Lower lobe of right lung (tissue), 2 donors: ENCODE results near the gene ZNF521. TPM values are rescaled to one million over a fixed set of nuclear protein-coding genes. Genes with fewer than 3 reads are reported as not detected.

Source experiments
- ATAC-seq, 2 donors: fragments of 200-7000 bp; cut with Tn5 transposase; one replicate each; pipeline ENCODE4 v1.9.1; 2020 to 2022; ENCODE audit warnings: mild to moderate bottlenecking in 2 of 2, moderate library complexity in 2 of 2
- DNase-seq: peaks from one replicate; pipeline ENCODE4 v3.0.0-alpha.2; 2020
- H3K27ac ChIP-seq: fragments of 200-600 bp; one replicate; pipeline ENCODE4 v1.8.0; 2022
- H3K27me3 ChIP-seq: fragments of 200-600 bp; one replicate; pipeline ENCODE4 v1.8.0; 2022; ENCODE audit warnings: low read depth
- H3K36me3 ChIP-seq: fragments of 200-600 bp; one replicate; pipeline ENCODE4 v1.8.0; 2022; ENCODE audit warnings: mild to moderate bottlenecking
- H3K4me1 ChIP-seq: fragments of 200-600 bp; one replicate; pipeline ENCODE4 v1.8.0; 2022
- H3K4me3 ChIP-seq: fragments of 200-600 bp; one replicate; pipeline ENCODE4 v1.8.0; 2022; ENCODE audit warnings: mild to moderate bottlenecking
- H3K9me3 ChIP-seq: fragments of 200-600 bp; one replicate; pipeline ENCODE4 v1.8.0; 2022
- CTCF ChIP-seq: fragments of 200-600 bp; IDR thresholded peaks from one replicate; pipeline ENCODE4 v1.8.0; 2022; ENCODE audit warnings: antibody characterized with exemption, mild to moderate bottlenecking
- intact Hi-C: fragments of 100-400 bp; cut with DNase I; formaldehyde crosslinking; loops from one replicate; pipeline ENCODE4 v1.11.0; 2022
- total RNA-seq: library from RNA; stranded (reverse); fragmentation: NEBNext Ultra II Directional; extraction: Animal tissue kit (Norgen Biotek cat#: 25700); gene quantifications from one replicate; pipeline ENCODE4 v1.2.1, GENCODE V29; 2021
- donor health status: DM: no; HTN: yes; CAD: no; lungs with severe emphysema.

Gene ZNF521
- total RNA-seq, 1 donor from 2014 or later = 12.7 TPM

- Histone ChIP-seq H3K9me3 (no peaks in the 10 kb centered on the region), H3K36me3 (no peaks in the 10 kb centered on the region), H3K27me3 (no peaks in the 10 kb centered on the region), H3K4me3 (no peak overlapping the region), H3K27ac (peak overlapping the region; percentile 5), H3K4me1 (peaks cover 27% of the 10 kb centered on the region)
- DNase-seq (no peak), ATAC-seq (no peak)
- TF ChIP-seq CTCF = no peak
- intact Hi-C loops = no loop called here
These were observed 68.9 kb downstream of the ZNF521 start for GRCh38 chr18:25282896-25283703.

- no peak overlapping the region for H3K27ac ChIP-seq
- H3K36me3 ChIP-seq = no peaks in the 10 kb centered on the region
- H3K9me3 ChIP-seq = no peaks in the 10 kb centered on the region
- no peak for TF ChIP-seq CTCF
- DNase-seq = peak; percentile 50
- H3K27me3 ChIP-seq = no peaks in the 10 kb centered on the region
- ATAC-seq = peak; percentile 30 to 43
- H3K4me3 ChIP-seq = no peak overlapping the region
- peaks cover 26% of the 10 kb centered on the region for H3K4me1 ChIP-seq
- intact Hi-C loops = no loop called here
These were observed 69.7 kb downstream of the ZNF521 start for GRCh38 chr18:25282282-25282681.

- no peaks in the 10 kb centered on the region for H3K36me3 ChIP-seq
- H3K4me1 ChIP-seq = peaks cover 26% of the 10 kb centered on the region
- H3K9me3 ChIP-seq = no peaks in the 10 kb centered on the region
- DNase-seq (no peak), ATAC-seq (no peak)
- no peaks in the 10 kb centered on the region for H3K27me3 ChIP-seq
- no peak overlapping the region for H3K27ac ChIP-seq
- H3K4me3 ChIP-seq = no peak overlapping the region
- no peak for TF ChIP-seq CTCF
- intact Hi-C loops = no loop called here
These were observed 70.4 kb downstream of the ZNF521 start for GRCh38 chr18:25281556-25281955.

GRCh38 chr18:25279961-25280360 is 72.0 kb downstream of the ZNF521 start:
- intact Hi-C loops = no loop called here
- H3K36me3 ChIP-seq = no peaks in the 10 kb centered on the region
- ATAC-seq (no peak), DNase-seq (no peak)
- peaks cover 22% of the 10 kb centered on the region for H3K4me1 ChIP-seq
- no peak overlapping the region for H3K4me3 ChIP-seq
- H3K9me3 ChIP-seq = no peaks in the 10 kb centered on the region
- TF ChIP-seq CTCF = no peak
- no peaks in the 10 kb centered on the region for H3K27me3 ChIP-seq
- no peak overlapping the region for H3K27ac ChIP-seq

- intact Hi-C loops = no loop called here
- Histone ChIP-seq H3K27ac (no peak overlapping the region), H3K27me3 (no peaks in the 10 kb centered on the region), H3K9me3 (no peaks in the 10 kb centered on the region), H3K4me3 (no peak overlapping the region), H3K36me3 (no peaks in the 10 kb centered on the region), H3K4me1 (peaks cover 18% of the 10 kb centered on the region)
- no peak for DNase-seq
- ATAC-seq = no peak
- no peak for TF ChIP-seq CTCF
These were observed 72.4 kb downstream of the ZNF521 start for GRCh38 chr18:25279556-25279955.
